GM19240 (cell line): ENCODE results near the gene GPATCH2L.

Source experiments
- DNase-seq: peaks from one replicate; pipeline ENCODE4 v3.0.0; 2011; ENCODE audit warnings: low spot score; ENCODE audit not compliant: insufficient read length

The GPATCH2L gene

DNA sequence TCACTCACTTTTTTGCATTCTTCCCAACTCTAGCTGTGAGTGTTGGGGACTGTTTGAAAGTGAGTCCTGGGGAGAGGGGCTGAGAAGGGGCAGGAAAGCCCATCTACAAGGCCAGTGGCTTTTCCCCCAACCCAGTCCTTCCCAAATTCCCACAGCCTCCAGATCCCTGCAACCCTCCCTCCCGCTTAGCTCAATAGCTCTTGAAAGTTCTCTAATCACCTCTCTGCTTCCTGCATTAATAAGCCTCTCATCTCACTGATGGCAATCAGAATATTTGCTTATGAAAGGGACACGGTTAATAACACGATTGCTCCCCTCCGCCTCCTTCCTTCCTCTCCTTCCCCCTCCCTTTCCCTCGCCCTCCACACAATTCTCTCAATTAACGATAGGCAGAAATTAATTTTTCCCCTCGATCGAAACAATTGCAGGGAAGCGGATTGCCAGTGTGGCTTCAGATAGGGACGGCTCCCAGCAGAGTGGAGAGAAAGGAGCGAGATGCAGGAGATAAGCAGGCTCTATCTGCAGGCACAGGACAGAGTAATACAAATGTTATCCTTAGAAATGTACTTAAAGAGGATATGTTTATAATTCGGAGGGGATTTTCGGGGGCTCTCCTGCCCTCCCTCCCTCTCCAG, 15.1 kb upstream of the GPATCH2L start:
- no peak for DNase-seq

DNA sequence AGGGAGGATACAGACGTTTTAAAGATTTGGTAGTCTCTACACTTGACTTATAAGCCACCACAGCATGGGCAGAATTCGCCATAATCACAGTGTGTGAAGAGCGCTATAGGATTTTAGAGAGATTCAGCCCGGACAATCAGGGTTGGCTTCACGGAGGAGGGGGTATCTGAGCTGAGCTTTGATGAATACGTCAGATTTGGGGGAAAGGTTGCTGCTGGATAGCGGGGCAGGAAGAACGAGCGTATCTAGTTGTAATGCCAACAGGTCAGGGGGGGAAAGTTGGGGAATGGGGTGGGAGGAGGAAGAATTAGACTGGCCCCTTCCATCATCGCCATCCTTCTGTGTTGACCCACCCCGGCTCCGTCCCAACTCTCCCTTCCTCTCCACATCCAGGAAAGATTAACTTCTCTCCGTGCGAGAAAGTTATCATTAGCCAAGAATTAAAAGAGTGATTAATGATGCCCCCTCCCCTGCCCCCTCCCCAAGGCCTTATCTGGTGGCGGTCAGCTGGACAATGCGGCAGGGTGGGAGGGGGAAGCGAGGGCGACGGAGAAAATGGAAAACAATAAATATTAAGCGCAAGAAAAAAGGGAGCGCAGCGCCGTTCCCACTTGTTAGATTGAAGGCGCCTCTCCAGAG, 13.5 kb upstream of the GPATCH2L start:
- DNase-seq = no peak

DNA sequence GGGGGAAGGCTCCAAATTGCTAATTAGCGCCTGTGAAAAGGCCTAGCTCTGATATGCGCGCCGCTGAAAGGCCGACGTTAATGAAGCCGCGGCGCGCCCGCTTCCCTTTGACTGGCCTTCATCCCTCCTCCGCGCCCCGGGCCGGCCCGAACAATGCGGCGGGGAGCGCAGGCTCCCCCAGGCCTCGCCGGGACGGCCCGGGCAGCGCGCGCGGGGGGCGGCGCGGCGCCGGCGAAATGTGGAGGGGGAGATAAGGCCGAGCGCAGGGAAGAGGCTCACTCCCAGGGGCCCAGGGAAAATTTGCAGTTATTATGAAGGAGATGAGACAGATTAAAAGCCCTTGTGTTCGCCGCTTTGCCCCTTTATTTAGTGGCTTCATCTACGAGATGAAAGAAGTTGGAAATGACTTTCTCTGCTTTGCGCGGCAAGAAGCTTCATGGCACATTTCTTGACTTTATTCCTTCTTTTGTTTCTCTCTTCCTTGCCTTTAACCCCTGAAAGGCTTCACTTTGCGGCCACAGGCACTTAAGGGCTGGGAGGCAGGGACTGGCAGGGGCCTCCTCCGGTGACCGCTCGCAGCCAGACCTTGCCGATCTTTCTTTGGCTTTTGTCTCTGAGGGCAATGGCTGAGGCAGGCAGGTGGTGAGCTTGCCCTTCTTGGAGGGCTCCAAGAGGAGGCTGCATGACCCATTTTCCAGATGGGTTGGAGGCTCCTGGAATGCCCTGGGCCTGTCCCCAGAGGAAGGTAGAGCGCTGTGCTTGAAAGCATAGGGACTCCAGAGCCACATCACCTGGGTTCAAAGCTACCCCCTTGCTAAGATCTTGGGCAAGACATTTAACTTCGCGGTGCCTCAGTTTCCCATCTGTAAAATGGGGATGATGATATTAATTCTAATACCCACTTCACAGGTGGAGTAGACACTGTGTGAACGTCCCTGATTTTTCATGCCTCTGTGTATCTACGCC, 12.7 kb upstream of the GPATCH2L start:
- DNase-seq = no peak

DNA sequence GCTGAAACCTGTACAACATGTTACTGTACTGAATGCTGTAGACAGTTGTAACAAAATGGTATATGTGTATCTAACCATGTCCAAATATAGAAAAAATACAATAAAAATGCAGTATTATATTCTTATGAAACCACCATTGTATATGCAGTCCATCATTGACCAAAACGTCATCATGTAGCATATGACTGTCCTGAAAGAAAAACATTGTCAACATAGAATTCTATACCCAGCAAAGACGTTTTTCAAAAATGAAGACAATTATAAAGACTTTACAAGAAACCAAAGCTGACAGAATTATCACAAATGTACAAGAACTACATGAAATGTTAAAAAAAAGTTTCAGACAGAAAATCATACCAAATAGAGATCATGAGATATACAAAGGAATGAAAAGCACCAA, 8.1 kb upstream of the GPATCH2L start:
- no peak for DNase-seq

DNA sequence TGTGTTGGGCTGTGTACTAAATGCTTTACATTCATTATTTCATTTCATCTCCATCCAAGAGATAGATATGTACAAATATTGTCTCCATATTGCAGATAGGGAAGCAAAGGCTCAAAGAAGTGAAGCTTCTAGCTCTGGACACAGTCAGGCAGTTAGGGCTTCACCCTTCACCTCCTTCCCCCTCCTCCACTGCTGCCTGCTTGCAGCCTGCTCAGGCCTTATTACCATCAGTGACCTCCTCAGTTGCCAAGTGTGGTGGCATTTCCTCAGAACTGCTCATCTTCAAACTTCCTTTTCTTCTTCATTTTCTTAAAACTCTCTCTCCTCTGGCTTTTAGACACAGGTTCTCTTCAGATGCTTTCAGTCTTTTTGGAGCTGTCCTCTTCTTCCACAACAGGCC, 4.7 kb upstream of the GPATCH2L start:
- DNase-seq = no peak

DNA sequence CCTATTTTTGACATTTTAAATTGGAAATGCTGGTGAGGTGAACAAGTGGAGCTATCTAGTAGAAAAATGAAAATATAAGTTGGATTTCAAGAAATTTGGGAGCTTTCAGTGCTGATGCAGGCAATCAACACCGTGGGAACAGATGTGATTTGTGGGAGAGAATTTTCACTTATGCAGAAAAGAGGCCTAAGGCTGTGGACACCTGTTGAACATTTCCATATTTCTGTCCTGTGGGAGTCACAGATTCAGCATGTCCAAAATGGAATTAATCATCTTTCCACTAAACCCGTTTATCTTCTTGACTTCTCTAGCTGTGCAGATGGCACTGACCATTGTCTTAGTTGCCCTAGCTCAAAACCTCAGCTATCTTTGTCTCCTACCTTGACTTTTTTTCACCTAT, 2.5 kb upstream of the GPATCH2L start:
- no peak for DNase-seq

DNA sequence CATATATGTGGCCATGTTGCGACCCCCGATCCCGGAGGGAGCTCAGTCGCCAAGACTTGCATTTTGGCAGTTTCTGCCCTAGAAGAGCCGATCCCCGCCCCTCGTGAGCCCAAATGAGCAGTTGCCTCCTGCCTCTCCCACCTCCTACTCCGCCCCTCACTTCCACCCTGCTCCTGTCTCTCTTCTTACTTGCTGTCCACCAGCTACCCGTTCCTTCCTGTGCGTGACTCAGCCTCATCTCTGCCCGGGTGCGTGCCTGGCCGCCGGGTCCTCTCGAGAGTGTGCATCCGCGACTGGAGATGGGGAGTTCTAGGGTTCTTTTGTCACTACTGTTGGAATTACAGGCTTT, 585 bp downstream of the GPATCH2L start:
- peak; percentile 44 for DNase-seq

DNA sequence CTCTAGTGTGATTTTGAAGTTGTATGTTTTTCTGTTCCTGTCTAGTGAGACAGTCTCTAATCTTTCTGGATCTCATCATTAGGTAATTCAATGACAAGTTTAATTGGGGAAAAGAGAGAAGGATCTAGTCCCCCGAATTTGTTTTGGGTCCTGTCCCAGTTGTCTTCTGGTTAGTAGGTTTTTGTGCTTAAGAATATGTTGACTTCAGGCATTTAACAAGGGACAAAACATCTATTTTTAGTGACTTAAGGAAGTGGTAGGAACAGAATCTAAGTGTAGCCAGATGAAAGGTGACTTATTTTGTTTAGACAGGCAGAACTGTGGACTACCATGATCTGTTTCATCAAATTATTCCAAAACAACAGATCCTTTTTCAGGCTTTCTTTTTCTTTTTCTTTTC, 2.2 kb downstream of the GPATCH2L start:
- no peak for DNase-seq

DNA sequence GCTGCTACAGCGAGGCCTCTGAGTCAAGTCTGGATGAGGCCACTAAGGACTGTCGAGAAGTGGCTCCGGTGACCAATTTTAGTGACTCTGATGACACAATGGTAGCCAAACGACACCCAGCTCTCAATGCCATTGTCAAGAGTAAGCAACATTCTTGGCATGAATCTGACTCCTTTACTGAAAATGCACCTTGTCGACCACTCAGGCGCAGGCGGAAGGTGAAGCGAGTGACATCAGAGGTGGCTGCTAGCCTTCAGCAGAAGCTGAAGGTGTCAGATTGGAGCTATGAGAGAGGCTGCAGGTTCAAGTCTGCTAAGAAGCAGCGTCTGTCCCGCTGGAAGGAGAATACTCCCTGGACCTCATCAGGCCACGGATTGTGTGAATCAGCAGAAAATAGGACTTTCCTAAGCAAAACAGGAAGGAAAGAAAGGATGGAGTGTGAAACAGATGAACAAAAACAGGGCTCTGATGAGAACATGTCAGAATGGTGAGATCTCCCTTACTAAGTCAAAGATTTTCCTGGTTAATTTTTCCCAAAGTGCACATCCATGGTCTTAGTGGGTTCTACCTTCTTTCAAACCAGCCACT, 2.9 kb downstream of the GPATCH2L start:
- no peak for DNase-seq

DNA sequence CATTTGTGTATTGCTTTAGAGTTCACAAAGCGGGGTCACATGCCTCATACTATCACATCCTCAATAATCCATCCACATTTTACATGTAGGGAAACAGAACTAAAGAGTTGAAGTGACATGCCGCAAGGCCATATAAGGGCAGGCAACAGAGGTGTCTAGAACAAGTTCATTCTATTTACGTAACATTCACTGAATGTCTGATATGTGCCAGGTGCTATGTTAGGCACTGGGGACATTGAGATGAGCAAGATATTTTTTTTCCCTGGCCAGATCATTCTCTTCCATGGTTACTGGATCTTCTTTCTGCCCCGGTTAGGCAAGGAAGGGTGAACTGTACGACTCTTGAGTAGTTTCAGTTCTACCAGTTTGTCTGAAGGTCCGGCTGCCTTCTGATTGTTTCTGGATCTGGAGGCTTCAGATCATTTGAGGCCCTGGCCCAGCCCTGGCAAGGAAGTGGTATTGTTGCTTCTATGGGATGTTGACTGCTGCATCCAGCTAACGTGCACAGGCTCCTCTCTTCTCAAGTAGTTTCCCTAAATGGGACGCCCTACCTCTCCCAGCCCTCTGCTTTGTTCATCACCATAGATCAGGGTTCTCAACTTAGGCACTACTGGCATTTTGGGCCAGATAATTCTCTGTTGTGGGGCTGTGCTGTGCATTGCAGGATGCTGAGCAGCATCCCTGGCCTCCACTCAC, 12.1 kb downstream of the GPATCH2L start:
- no peak for DNase-seq

DNA sequence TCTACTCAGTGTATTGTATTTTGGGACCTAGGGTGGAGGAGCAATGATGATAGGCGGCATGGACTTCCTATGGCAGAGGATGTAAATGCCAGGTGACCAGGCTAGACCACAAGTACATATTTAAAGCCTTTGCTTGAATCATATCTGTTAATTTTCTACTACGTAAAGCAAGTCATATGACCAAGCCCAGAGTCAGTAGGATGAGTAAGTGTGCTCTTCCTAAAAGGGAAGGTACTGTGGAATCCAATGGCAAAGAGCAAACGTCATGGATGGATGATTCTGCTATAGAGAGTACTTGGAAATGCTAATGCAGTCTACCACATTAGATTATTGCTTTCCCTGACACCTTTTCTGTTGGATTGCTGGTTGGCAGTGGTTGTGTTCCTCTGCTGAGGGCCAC, 16.8 kb downstream of the GPATCH2L start:
- DNase-seq = no peak

DNA sequence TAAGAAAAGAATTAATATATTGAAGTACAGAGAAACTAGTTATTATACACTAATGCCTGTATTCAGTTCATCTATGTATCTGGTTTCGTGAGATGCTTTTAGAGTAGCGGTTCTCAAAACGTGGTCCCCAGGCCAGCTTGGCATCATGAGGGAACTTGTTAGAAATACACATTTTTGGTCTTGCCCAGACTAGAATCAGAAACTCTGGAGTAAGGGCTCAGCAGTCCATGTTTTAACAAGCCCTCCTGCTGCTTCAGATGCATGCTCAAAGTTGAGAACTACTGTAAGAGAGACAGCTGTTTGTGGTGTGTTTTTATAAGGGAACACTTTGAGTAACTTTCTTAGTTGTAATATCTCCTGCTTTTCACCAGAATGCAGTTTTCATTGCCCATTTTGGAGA, 18.1 kb downstream of the GPATCH2L start:
- DNase-seq = no peak

DNA sequence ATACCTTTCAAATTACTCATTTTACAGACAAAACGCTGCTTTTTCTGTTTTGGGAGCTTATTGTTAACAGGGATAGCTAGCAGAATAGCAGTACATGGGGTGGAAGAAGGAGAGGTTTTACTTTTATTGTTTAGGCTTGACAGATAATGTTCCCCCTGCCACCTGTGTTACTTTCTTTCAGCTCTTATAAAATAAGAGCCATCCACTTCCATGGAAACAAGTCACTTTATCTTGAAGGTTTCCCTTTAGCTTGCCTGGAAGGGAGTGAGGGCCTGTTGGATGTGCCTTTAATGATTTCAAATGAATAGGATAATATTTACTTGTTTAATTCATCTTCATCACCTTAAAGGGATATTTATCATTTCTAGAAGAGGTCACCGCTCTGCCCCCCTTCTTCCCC, 23.3 kb downstream of the GPATCH2L start:
- DNase-seq = no peak

DNA sequence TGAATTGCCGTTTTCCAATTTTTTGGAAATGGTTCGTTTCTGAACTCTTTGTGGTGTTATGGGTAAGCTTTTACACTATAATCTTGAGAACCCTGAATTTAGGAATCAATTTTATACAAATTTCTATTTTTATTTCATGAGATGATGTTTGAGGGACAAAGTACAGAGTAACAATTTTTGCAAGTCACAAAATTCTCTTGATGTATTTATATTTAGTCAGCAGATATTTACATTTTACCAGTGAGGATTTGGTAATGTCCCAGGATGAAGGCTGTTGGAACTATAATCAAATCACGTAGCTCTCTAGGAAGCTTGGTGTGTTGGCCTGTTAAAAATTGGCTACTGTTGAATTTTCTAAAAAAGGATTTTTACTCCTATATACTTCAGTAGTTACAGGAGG, 24.2 kb downstream of the GPATCH2L start:
- DNase-seq = no peak

DNA sequence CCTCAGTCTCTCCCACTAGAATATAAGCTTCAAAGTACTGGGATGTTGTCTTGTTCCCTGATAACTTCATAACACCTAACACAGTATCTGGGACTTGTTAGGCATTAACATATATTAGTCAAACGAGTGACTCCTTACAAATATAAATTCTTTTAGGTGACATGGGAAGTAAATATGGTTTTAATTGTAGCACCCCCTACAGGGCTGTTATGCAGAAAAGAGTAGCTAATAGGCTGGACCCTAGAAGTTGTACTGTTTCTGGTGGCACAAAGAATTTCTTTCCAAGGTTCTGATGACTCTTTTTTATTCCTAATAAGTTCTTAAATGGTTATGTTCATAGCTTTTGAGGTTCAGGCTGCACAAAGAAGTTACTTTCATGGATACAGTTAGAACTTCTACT, 29.8 kb downstream of the GPATCH2L start:
- no peak for DNase-seq

DNA sequence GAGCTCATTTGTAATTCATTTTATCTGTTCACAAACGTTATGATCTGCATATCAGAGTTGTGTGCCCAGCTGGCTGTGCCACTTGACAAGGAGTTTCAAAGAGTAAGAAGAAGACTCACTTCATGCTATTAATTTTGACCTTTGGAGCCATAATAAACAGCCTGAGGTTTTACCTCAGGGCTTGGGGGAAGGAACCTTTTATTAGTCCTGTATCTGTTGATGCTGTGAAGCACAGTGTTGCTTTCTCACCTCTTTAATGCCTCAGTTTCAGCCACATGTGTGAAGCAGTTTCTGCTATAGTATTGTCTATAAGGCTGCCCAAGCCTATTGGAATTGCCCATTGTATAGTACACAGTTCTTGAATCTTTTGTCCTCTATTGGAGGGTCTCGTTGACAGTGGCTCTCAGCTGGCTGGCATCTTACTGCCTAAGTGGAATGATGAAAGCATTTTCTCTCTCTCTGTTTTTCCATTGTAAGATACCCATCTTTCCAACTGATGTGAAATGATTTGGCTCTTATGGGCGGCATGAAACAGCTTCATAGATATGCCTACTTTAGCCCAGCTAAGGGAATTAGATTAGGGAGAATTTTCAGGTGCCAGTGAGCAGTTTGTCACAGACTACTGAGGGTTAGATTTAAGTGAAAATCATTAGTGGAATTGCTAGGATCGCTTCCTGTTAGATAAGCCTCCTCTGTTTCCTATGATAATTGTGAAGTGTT, 34.7 kb downstream of the GPATCH2L start:
- DNase-seq = no peak

DNA sequence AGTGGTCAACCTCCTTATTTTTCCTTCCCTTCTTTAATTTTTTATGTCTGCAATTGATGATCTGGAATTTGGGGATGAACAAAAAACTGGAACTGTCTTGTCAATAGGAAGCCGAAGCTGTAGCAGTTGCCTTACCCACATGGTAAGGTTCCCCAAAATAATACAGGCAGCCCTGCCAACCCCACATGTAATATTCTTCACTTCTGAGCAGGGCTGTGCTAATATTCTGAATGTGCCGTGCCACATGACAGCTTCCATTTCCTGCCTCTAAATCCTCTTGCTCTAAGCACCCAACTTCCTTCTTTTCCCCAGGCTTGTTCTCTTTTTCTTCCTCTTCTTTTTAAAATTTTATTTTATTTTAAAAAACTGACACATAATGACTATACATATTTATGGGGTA, 39.6 kb downstream of the GPATCH2L start:
- DNase-seq = no peak

DNA sequence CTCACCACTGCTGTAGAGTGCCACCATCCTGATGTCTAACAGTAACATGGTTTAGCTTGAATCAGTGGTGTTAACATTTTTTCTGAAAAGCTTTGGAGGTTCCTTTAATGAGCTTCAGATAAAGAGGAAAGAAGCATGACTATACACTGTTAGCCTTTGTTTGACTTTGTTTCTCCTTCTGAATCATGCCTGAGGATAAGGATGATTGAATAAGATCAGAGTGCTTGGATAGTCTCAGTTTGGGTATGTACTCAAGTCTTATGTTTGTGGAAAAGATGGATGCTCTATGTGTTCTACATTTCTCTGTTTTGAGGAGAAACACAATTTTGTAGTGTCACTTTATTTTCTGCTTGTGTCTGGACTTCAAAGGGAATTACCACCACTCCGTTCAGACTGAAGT, 42.0 kb downstream of the GPATCH2L start:
- no peak for DNase-seq

DNA sequence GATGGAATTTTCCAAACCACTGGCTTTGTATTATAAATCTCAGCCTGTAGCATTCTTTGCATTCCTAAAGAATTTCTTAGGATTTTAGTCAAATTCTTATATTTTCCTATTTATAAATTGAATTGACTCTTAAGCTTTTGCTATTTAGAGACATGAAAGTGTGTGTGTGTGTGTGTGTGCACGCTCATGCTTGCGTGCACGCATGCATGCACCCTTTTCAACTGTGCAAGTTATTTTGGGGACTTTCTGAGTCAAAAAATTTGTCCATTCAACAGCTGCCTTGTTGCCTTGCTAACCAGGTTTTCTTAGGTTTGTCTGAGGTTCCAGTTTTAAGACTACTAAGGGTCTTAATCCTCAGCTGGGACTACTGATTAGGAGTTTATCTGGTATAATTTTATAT, 42.6 kb downstream of the GPATCH2L start:
- no peak for DNase-seq

DNA sequence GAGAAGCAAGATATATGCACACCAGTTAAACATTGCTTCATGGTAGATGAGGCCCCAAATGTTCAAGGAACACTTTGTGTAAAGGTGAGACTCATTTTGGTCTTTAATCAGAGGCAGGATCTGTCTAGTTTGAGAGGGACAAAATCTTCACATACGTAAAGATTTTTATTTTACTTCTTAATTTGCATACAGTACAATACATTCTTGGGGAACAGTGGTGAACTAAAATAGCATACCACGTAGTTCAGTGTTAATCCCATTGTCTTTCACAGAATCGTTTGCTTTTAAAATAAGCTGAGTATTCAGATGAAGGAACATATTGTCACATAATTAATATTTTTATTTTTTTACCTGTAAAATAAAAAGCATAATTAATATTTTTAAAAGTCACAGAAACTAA, 43.3 kb downstream of the GPATCH2L start:
- DNase-seq = no peak
